Measurements from ENCODE around the gene RBM19.

DNA sequence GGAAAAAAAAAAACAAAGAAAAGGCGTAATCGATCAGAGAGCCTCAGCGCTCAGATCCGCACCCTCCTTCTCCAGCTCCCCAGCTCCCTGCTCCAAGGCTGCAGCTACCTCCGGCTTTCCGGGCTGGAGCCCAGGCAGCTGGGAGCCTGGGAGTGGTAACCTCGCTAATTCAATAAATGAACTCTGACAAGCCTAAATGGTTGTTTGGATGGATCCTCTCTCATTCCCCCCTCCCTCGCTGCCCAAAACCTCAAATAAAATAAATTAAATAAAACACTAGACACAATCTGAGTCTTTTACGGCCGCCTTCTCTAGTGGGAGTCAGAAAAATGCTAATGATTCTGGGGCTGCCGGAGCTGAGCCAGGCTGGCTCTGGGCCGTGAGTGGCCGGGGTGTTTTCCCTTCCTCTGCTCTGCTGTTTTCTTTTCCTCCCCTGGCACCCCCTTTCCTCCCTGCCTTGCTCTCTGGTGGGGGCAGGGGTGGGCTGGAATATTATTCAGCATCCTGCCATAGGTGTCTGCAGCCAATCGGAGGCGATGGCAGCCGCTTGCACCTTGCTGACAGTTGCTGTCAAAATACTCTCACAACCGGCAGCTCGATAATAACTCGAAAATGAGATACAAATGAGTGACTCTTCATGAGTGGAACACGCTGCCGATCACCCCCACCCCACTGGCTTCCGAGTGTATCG is 76.1 kb downstream of the RBM19 start:
- no peak for TF ChIP-seq POLR2A (IDR thresholded peaks at IDR 0.05)
- TF ChIP-seq, protein P1, sequence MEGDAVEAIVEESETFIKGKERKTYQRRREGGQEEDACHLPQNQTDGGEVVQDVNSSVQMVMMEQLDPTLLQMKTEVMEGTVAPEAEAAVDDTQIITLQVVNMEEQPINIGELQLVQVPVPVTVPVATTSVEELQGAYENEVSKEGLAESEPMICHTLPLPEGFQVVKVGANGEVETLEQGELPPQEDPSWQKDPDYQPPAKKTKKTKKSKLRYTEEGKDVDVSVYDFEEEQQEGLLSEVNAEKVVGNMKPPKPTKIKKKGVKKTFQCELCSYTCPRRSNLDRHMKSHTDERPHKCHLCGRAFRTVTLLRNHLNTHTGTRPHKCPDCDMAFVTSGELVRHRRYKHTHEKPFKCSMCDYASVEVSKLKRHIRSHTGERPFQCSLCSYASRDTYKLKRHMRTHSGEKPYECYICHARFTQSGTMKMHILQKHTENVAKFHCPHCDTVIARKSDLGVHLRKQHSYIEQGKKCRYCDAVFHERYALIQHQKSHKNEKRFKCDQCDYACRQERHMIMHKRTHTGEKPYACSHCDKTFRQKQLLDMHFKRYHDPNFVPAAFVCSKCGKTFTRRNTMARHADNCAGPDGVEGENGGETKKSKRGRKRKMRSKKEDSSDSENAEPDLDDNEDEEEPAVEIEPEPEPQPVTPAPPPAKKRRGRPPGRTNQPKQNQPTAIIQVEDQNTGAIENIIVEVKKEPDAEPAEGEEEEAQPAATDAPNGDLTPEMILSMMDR (IDR thresholded peaks at IDR 0.05) = no peak

Measured in uterus (tissue), 2 donors.